Left renal pelvis (tissue), 4 donors: ENCODE measurements around the gene PXK. TPM values are rescaled to one million over a fixed set of nuclear protein-coding genes. Genes with fewer than 3 reads are reported as not detected.

ENCODE experiments used
- DNase-seq, 4 donors: peaks; one replicate each; pipeline ENCODE4 v3.0.0-alpha.2; 2013; ENCODE audit warnings: low read depth in 4 of 4, low spot score in 3 of 4
- polyA plus RNA-seq, 4 donors: library from polyadenylated mRNA; unstranded; fragments of 120-200 nt; gene quantifications; one replicate each; pipeline ENCODE4 v1.2.1, GENCODE V29; 2013; ENCODE audit not compliant: insufficient read length in 4 of 4

The PXK gene
- polyA plus RNA-seq, 4 donors = 23.2 to 30.6 (median 28.0) TPM

DNA sequence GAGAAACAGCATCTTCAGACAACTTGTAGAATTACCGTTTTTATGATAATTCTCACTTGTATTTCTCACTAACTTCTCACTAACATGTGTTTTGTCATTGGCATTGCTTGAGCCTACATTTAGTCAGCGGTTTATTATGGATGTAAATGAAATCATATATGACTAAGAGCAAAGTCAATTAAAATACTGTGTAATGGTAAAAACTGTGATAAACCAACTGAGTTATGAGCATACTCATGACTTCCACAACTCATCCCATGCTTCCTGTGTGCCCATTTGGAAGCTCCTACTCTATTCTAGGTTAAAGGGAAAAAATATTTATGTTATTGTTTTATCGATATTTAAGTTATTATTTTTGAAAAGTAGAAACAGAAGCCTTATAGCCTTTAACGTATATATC, 12.8 kb downstream of the PXK start:
- DNase-seq = no peak

DNA sequence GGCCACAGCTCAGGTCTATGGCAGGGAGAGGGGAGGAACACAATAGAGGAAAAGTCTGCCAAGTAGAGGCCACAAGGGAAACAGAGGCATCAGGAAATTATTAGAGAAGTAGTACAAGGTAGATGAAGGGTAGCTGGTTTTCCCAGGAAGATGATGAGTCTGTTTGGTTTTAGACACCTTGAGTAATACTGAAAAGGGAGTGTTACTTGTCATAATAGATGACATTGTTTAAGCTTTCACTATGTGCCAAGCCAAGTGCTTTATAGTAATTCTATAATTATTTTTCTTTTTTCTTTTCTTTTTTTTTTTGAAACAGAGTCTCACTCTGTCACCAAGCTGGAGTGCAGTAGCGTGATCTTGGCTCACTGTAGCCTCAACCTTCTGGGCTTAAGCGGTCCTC, 13.7 kb downstream of the PXK start:
- no peak for DNase-seq

- DNase-seq = no peak
Measured at GRCh38 chr3:58347984-58348383, 15.3 kb downstream of the PXK start.

GRCh38 chr3:58349792-58350626, 17.3 kb downstream of the PXK start:
- DNase-seq = no peak

- DNase-seq = no peak
Measured at GRCh38 chr3:58350627-58351013, 17.9 kb downstream of the PXK start.

DNA sequence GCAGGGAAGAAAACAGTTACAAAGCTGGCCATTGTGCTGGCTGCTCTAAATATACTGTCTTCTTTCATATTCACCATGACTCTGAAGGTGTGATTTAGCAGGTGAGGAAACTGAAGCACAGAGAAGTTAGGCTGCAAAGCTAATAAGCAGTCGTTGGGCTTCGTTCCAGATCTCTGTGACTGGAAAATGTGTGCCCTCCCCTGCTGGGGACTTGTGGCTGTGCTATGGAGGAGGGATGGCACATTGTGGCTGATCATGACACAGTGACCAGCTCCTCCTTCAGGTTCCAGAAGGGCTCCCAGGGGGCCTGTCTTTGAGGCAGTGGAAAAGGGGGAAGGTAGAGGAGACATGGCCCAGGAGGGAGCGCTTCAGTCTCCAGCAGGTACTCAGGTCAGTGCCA, 19.2 kb downstream of the PXK start:
- DNase-seq = no peak

GRCh38 chr3:58352626-58353025, 19.9 kb downstream of the PXK start:
- DNase-seq = no peak

- no peak for DNase-seq
Measured at GRCh38 chr3:58353722-58354553, 21.2 kb downstream of the PXK start.

DNA sequence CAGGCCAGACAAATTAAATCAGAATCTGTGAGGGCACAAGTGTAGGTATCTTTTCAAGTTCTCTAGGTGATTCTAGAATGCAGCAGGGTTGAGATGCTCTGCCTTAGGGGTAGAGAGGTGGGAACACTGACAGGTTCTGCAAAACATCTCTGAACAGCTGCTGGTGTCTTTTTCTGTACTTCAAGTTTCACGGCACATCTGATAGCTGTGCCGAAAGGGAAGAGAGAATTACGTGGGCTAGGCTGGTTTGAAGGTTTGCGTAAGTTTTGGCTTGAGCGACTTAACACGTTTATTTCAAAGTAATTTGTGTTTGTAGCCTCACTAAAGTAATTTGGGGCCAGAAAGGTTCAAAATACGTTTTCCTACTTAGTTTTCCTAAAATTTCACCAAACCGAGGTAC, 22.5 kb downstream of the PXK start:
- no peak for DNase-seq

- DNase-seq = no peak
Measured at GRCh38 chr3:58356054-58356453, 23.4 kb downstream of the PXK start.

DNA sequence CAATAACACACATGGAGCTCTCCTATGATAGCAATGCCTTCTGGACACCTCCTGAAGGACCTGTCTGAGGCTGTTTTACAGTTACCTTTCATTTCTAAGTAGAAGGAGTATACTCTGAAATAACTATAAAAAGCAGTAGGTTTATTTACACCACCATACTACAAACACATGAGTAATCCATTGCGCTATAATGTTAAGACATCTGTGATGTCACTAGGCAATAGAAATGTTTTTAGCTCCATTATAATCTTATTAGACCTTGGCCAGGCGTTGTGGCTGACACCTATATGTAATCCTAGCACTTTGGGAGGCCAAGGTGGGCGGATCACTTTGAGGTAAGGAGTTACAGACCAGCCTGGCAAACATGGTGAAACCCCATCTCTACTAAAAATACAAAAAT, 24.7 kb downstream of the PXK start:
- DNase-seq = no peak

DNA sequence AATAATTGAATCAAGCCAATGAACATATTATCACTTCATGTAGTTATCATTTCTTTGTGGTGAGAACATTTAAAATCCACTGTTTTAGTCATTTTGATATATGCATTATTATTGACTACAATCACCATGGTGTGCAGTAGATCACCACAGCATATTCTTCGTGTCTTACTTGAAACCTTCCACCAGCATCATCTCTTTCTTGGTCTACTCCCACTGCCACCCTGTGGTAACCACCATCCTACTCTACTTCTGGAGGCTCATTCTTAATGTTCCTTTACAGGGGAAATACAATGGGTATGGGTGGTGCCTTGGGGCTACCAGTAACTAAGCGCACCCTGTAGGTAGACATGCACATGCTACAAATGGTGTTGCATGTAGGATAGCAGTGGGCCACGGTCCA, 25.4 kb downstream of the PXK start:
- no peak for DNase-seq

- DNase-seq = no peak
Measured at GRCh38 chr3:58358808-58359207, 26.1 kb downstream of the PXK start.

DNA sequence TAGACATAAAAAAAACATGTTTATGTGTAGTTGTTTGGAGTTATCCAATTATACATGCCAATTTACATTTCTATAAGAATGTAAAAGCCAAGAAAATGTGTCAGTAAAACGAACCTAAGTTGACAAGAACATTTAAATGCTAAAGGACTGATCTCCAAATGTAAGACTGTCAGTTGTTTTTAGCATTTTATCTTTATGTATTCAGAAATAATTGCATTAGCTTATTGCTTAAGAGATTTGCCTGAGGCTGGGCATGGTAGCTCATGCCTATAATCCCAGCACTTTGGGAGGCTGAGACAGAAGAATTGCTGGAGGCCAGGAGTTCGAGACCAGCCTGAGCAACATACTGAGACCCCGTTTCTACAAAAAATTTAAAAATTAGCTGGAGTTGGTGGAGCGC, 26.9 kb downstream of the PXK start:
- DNase-seq = no peak

GRCh38 chr3:58361866-58362265, 29.2 kb downstream of the PXK start:
- DNase-seq = no peak

GRCh38 chr3:58366699-58367098, 34.0 kb downstream of the PXK start:
- DNase-seq = no peak

GRCh38 chr3:58369038-58369437, 36.3 kb downstream of the PXK start:
- no peak for DNase-seq

GRCh38 chr3:58369876-58370275, 37.2 kb downstream of the PXK start:
- DNase-seq = no peak

- no peak for DNase-seq
Measured at GRCh38 chr3:58370407-58370806, 37.7 kb downstream of the PXK start.

DNA sequence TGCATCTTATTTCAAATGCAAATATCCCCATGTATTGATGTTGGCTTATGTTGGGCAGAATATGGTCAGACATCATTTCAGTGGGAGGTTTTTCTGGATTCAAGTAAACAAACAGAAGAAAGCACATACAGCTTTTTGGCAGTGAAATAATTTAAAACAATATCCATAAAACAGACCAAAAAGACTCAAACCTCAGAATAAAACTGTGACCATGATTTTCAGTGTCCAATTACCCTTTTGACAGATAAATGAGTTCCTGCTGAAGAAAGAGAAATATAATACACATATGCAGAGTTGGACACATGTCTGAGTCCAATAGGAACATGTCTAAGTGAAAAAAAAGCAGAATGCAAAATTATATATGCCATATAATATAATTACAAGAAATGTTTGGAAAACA, 39.1 kb downstream of the PXK start:
- no peak for DNase-seq

DNA sequence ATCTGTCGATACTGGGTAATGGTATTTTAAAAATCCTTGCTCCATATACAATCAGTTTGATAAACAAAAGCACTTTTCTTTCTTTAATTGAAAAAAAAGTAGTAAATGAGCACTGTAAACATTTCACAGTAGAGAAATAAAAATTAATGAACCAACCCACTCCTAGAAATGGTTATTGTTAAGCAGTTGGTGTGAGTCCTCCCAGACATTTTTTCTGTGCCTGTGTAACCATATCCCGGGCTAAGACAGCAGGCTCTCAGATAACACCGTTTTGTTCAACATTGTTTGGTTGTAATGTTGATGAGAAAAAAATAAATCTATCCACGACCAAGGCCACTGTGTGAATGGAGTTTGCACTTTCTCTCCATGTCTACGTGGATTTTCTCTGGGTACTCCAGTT, 42.6 kb downstream of the PXK start:
- DNase-seq = no peak

DNA sequence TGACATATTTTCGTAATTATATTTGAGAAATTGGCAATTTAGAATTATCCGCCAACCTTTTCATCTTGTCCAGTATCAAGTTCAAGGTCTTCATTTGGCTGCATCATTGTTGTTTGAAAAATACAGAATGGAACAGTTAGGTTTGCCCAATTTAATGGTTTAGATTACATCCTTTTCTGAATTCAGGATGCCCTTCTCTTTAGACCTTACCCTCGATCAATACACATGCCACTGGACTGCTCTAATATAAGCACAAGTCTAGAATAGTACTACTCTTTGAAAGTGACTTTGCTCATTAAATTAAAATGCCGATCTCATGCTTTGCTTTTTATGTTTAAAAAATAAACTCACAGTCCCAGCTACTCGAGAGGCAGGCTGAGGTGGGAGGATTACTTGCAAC, 44.5 kb downstream of the PXK start:
- DNase-seq = no peak
